ENCODE results near the gene RAD51B. TPM values are rescaled to one million over a fixed set of nuclear protein-coding genes. Genes with fewer than 3 reads are reported as not detected.
A peak's percentile ranks its signal among the peaks of the same experiment; 100 is the strongest.

Gene RAD51B
- total RNA-seq, 1 experiment from 2014 or later: 16.7 TPM

DNA sequence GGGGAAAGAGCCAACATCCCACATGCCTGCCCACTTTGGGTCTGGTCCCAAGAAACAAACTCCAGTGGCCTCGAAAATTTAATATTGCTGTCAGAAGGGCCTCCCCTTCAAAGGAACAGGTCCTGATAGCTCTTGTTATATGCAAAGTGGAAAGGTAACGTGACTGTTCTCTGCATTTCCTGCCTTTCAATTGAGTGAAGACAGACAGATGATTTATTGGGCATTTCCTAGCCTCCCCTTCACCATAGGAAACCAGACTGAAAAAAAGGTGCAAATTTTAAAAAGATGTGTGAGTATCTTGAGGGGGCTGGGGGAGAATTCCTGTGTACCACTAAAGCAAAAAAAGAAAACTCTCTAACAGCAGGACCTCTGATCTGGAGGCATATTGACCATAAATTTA, 738.1 kb downstream of the RAD51B start:
- no peaks in the 10 kb centered on the region for H3K9me3 ChIP-seq (ENCODE audit: control insufficient read depth, low read depth, low read length)
- H3K36me3 Mint-ChIP-seq (ENCODE audit: insufficient read depth in 1 of 3, low read depth in 3 of 3): peaks cover 0 to 5% (median 0%) of the 10 kb centered on the region in 3 experiments; a peak in 3 of 7 replicates
- no peaks in the 10 kb centered on the region for H3K27me3 ChIP-seq (ENCODE audit: insufficient read depth, low read length)
- no peak overlapping the region for H2BK120ac ChIP-seq (ENCODE audit: low read depth, low read length, poor library complexity, severe bottlenecking)
- H2BK5ac ChIP-seq (ENCODE audit: insufficient read length, low read length): no peak overlapping the region
- TF ChIP-seq, protein P1, sequence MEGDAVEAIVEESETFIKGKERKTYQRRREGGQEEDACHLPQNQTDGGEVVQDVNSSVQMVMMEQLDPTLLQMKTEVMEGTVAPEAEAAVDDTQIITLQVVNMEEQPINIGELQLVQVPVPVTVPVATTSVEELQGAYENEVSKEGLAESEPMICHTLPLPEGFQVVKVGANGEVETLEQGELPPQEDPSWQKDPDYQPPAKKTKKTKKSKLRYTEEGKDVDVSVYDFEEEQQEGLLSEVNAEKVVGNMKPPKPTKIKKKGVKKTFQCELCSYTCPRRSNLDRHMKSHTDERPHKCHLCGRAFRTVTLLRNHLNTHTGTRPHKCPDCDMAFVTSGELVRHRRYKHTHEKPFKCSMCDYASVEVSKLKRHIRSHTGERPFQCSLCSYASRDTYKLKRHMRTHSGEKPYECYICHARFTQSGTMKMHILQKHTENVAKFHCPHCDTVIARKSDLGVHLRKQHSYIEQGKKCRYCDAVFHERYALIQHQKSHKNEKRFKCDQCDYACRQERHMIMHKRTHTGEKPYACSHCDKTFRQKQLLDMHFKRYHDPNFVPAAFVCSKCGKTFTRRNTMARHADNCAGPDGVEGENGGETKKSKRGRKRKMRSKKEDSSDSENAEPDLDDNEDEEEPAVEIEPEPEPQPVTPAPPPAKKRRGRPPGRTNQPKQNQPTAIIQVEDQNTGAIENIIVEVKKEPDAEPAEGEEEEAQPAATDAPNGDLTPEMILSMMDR (conservative IDR thresholded peaks at IDR 0.05): no peak
- no peak overlapping the region for H3K9ac ChIP-seq (ENCODE audit: extremely low read depth, insufficient read length, low read length)
- H3K27ac Mint-ChIP-seq: peak overlapping the region in 1 of 3 experiments; percentile 90; a peak in 1 of 7 replicates
- H3K18ac ChIP-seq (ENCODE audit: insufficient read length, low read depth, low read length): no peak overlapping the region
- H2AK5ac ChIP-seq (ENCODE audit: insufficient read length, low read length): no peak overlapping the region
- no peak overlapping the region for H3K27ac ChIP-seq (ENCODE audit: insufficient read length, low read depth, low read length)
- peaks cover 0 to 3% of the 10 kb centered on the region in 2 experiments; a peak in 2 of 5 replicates for H3K9me3 Mint-ChIP-seq
- H4K8ac ChIP-seq (replicated peaks; ENCODE audit: insufficient read length, low read depth, low read length): no peak overlapping the region
- no peak overlapping the region for H2BK15ac ChIP-seq (ENCODE audit: low read depth, low read length)
- H3K79me2 ChIP-seq (ENCODE audit: insufficient read depth, low read length): no peaks in the 10 kb centered on the region
- DNase-seq: no peak
- no peak overlapping the region for H2BK20ac ChIP-seq (ENCODE audit: low read depth, low read length, poor library complexity, severe bottlenecking)
- H4K20me1 ChIP-seq (ENCODE audit: control insufficient read depth, insufficient read depth, insufficient read length): no peaks in the 10 kb centered on the region
- H3K14ac ChIP-seq (ENCODE audit: insufficient read depth, low read length): no peak overlapping the region
- H4K91ac ChIP-seq (ENCODE audit: insufficient read length, low read depth, low read length): no peak overlapping the region
- no peak overlapping the region for H3K4me3 Mint-ChIP-seq
- H3K23ac ChIP-seq (ENCODE audit: insufficient read length, low read depth, low read length): no peak overlapping the region
- no peak overlapping the region for H4K5ac ChIP-seq (ENCODE audit: insufficient read length, low read depth, low read length)
- peaks cover 21 to 25% of the 10 kb centered on the region in 2 experiments for H3K4me1 Mint-ChIP-seq
- no peaks in the 10 kb centered on the region for H3K23me2 ChIP-seq (ENCODE audit: insufficient read length, low read depth, low read length, poor library complexity, severe bottlenecking)
- WGBS (ENCODE audit: extremely low coverage, insufficient read length, low lambda C conversion rate): no CpG with 5 or more reads among the region's 2 CpGs
- H3K4me1 ChIP-seq (ENCODE audit: insufficient read depth, low read length): peaks cover 4% of the 10 kb centered on the region
- no peak overlapping the region for H3K56ac ChIP-seq (ENCODE audit: insufficient read length, low read depth, low read length)
- H3K27me3 Mint-ChIP-seq (ENCODE audit: low read depth): no peaks in the 10 kb centered on the region; the same call in 1 of the 2 replicates
- H3K4ac ChIP-seq (ENCODE audit: low read depth, low read length): no peak overlapping the region
- no peak overlapping the region for H3T11ph ChIP-seq (ENCODE audit: low read length)
- no peak overlapping the region for H3K4me2 ChIP-seq (ENCODE audit: insufficient read depth, insufficient read length, low read length)
- no peak overlapping the region for H2BK12ac ChIP-seq (ENCODE audit: insufficient read length, low read depth, low read length)
- H2AFZ ChIP-seq (ENCODE audit: low read length): no peak overlapping the region
- no peaks in the 10 kb centered on the region for H3K79me1 ChIP-seq (ENCODE audit: insufficient read depth, low read depth, low read length, poor library complexity, severe bottlenecking)
